HEK293 (cell line): ENCODE results near the gene RIN3.

Source experiments
- CTCF ChIA-PET: fragments of 350-600 bp; formaldehyde crosslinking; extraction: SDS; loops from one replicate; lab custom pipeline; 2021; ENCODE audit warnings: antibody characterized with exemption; lab: Yijun Ruan, JAX
- POLR2A ChIA-PET: fragments of 300-600 bp; formaldehyde crosslinking; extraction: SDS; loops from one replicate; lab custom pipeline; 2020; ENCODE audit warnings: antibody characterized with exemption, inconsistent platforms; lab: Yijun Ruan, JAX
- H3K27ac ChIP-seq: fragments of 200-500 bp; sonication (Bioruptor generic); 2 replicates; pipeline ENCODE4 v1.5.1; 2014; ENCODE audit warnings: low read depth, low read length, control low read depth, inconsistent platforms; ENCODE audit errors: extremely low read depth
- H3K36me3 ChIP-seq, 2 experiments: fragments of 200-500 bp in 1 of 2; sonication (Bioruptor generic) in 1 of 2; 1 replicate in 1 of 2; 2 replicates in 1 of 2; pipeline ENCODE4 v1.5.1; 2014 to 2017; ENCODE audit warnings: inconsistent platforms in 2 of 2, low read length in 2 of 2; ENCODE audit not compliant: control insufficient read depth in 2 of 2, insufficient read depth in 1 of 2
- H3K4me1 ChIP-seq: fragments of 200-500 bp; sonication (Bioruptor generic); 2 replicates; pipeline ENCODE4 v1.5.1; 2014; ENCODE audit warnings: mild to moderate bottlenecking, low read length, inconsistent platforms; ENCODE audit not compliant: control insufficient read depth, insufficient read depth
- H3K4me3 ChIP-seq: 2 replicates; pipeline ENCODE4 v1.5.1; 2011; ENCODE audit warnings: low read depth, mild to moderate bottlenecking, control low read depth, low read length, moderate library complexity
- H3K9me3 ChIP-seq: fragments of 200-500 bp; sonication (Bioruptor generic); 2 replicates; pipeline ENCODE4 v1.5.1; 2014; ENCODE audit warnings: low read depth, low read length, inconsistent platforms; ENCODE audit not compliant: control insufficient read depth, insufficient read depth
- AEBP2 ChIP-seq: fragments of 450-650 bp; formaldehyde crosslinking; IDR thresholded peaks from 2 replicates; pipeline ENCODE4 v1.5.1; 2016; ENCODE audit warnings: missing biosample characterization, missing genetic modification characterization, borderline replicate concordance
- BCL11B ChIP-seq: fragments of 450-650 bp; formaldehyde crosslinking; IDR thresholded peaks from 2 replicates; pipeline ENCODE4 v1.5.1; 2016; ENCODE audit warnings: low read depth, missing biosample characterization, missing genetic modification characterization
- BCL6B ChIP-seq: fragments of 450-650 bp; formaldehyde crosslinking; IDR thresholded peaks from 2 replicates; pipeline ENCODE4 v1.5.1; 2017; ENCODE audit warnings: missing biosample characterization, missing genetic modification characterization
- EGR2 ChIP-seq: fragments of 450-650 bp; formaldehyde crosslinking; IDR thresholded peaks from 2 replicates; pipeline ENCODE4 v1.5.1; 2016; ENCODE audit warnings: low read depth, missing biosample characterization, missing genetic modification characterization
- GLIS2 ChIP-seq: fragments of 450-650 bp; formaldehyde crosslinking; IDR thresholded peaks from 2 replicates; pipeline ENCODE4 v1.5.1; 2016; ENCODE audit warnings: missing biosample characterization, missing genetic modification characterization
- SETDB1 ChIP-seq: IDR thresholded peaks from one replicate; pipeline ENCODE4 v1.6.1; 2017; ENCODE audit warnings: mild to moderate bottlenecking, low read length, moderate library complexity, mixed read lengths; ENCODE audit not compliant: insufficient read length
- SP7 ChIP-seq: fragments of 450-650 bp; formaldehyde crosslinking; IDR thresholded peaks from 2 replicates; pipeline ENCODE4 v1.5.1; 2016; ENCODE audit warnings: missing biosample characterization, missing genetic modification characterization
- ZBTB21 ChIP-seq: fragments of 450-650 bp; formaldehyde crosslinking; IDR thresholded peaks from 2 replicates; pipeline ENCODE4 v1.5.1; 2017; ENCODE audit warnings: missing biosample characterization, missing genetic modification characterization
- ZFP69B ChIP-seq: fragments of 450-650 bp; formaldehyde crosslinking; IDR thresholded peaks from 2 replicates; pipeline ENCODE4 v1.5.1; 2016; ENCODE audit warnings: missing biosample characterization, missing genetic modification characterization
- ZNF146 ChIP-seq: fragments of 450-650 bp; formaldehyde crosslinking; IDR thresholded peaks from 2 replicates; pipeline ENCODE4 v1.5.1; 2016; ENCODE audit warnings: missing biosample characterization, missing genetic modification characterization
- ZNF148 ChIP-seq: fragments of 450-650 bp; formaldehyde crosslinking; IDR thresholded peaks from 2 replicates; pipeline ENCODE4 v1.5.0; 2017; ENCODE audit warnings: missing biosample characterization, missing genetic modification characterization, borderline replicate concordance
- ZNF16 ChIP-seq: fragments of 450-650 bp; formaldehyde crosslinking; IDR thresholded peaks from 2 replicates; pipeline ENCODE4 v1.5.1; 2016; ENCODE audit warnings: low read depth, missing biosample characterization, missing genetic modification characterization
- ZNF24 ChIP-seq: fragments of 450-650 bp; formaldehyde crosslinking; IDR thresholded peaks from 2 replicates; pipeline ENCODE4 v1.5.1; 2016; ENCODE audit warnings: missing biosample characterization, missing genetic modification characterization
- ZNF302 ChIP-seq: fragments of 450-650 bp; formaldehyde crosslinking; IDR thresholded peaks from 2 replicates; pipeline ENCODE4 v1.5.1; 2016; ENCODE audit warnings: missing biosample characterization, missing genetic modification characterization, low read depth
- ZNF341 ChIP-seq: fragments of 450-650 bp; formaldehyde crosslinking; IDR thresholded peaks from 2 replicates; pipeline ENCODE4; 2016; ENCODE audit warnings: low read depth, missing biosample characterization, missing genetic modification characterization
- ZNF398 ChIP-seq: fragments of 450-650 bp; formaldehyde crosslinking; IDR thresholded peaks from 2 replicates; pipeline ENCODE4 v1.5.1; 2017; ENCODE audit warnings: missing biosample characterization, missing genetic modification characterization
- ZNF473 ChIP-seq: fragments of 450-650 bp; formaldehyde crosslinking; IDR thresholded peaks from 2 replicates; pipeline ENCODE4 v1.5.1; 2017; ENCODE audit warnings: missing biosample characterization, missing genetic modification characterization
- ZNF549 ChIP-seq: fragments of 450-650 bp; IDR thresholded peaks from 2 replicates; pipeline ENCODE4 v1.5.1; 2018; ENCODE audit warnings: missing biosample characterization, missing genetic modification characterization, mild to moderate bottlenecking, inconsistent platforms, moderate library complexity
- ZNF558 ChIP-seq: fragments of 450-650 bp; formaldehyde crosslinking; IDR thresholded peaks from 2 replicates; pipeline ENCODE4 v1.5.1; 2016; ENCODE audit warnings: missing biosample characterization, missing genetic modification characterization
- ZNF585B ChIP-seq: fragments of 450-650 bp; formaldehyde crosslinking; IDR thresholded peaks from 2 replicates; pipeline ENCODE4 v1.5.1; 2016; ENCODE audit warnings: missing biosample characterization, missing genetic modification characterization
- ZNF658 ChIP-seq: fragments of 450-650 bp; formaldehyde crosslinking; IDR thresholded peaks from 2 replicates; pipeline ENCODE4; 2016; ENCODE audit warnings: missing biosample characterization, missing genetic modification characterization
- ZNF660 ChIP-seq: fragments of 450-650 bp; IDR thresholded peaks from 2 replicates; pipeline ENCODE4 v1.5.1; 2018; ENCODE audit warnings: missing biosample characterization, mild to moderate bottlenecking, missing genetic modification characterization
- ZNF76 ChIP-seq: fragments of 450-650 bp; formaldehyde crosslinking; IDR thresholded peaks from 2 replicates; pipeline ENCODE4; 2016; ENCODE audit warnings: low read depth, missing biosample characterization, missing genetic modification characterization, borderline replicate concordance

Gene RIN3

GRCh38 chr14:92645841-92646478, 132.4 kb downstream of the RIN3 start:
- H3K27ac ChIP-seq: no peak overlapping the region
- 0 out of 2 replicates have a peak, but pooled peaks have one; percentile 27 for TF ChIP-seq ZFP69B
- TF ChIP-seq SP7 (tag by site-specific recombination): no peak
- TF ChIP-seq BCL11B (tag by site-specific recombination): no peak
- no peak for TF ChIP-seq ZNF24 (tag by site-specific recombination)
- TF ChIP-seq SETDB1: no peak
- TF ChIP-seq, all 188 proteins: peak for 1
- Histone ChIP-seq H3K4me3 (no peak overlapping the region), H3K9me3 (no peaks in the 10 kb centered on the region), H3K4me1 (no peaks in the 10 kb centered on the region), H3K36me3 (no peaks in the 10 kb centered on the region)
- POLR2A ChIA-PET: no interaction called here
- CTCF ChIA-PET: interaction anchor here (0.6 to 0.7 kb wide), 2 partner anchors 518 to 649 kb away, joined by 3 read pairs; no protein-coding TSS in a partner anchor

- Histone ChIP-seq H3K4me3 (no peak overlapping the region), H3K4me1 (no peaks in the 10 kb centered on the region), H3K27ac (no peak overlapping the region), H3K36me3 (no peaks in the 10 kb centered on the region), H3K9me3 (no peaks in the 10 kb centered on the region)
- ChIA-PET POLR2A (no interaction called here), CTCF (interaction anchor here (0.5 to 0.7 kb wide), 4 partner anchors 12 to 555 kb away, joined by 3 to 4 read pairs (median 3); no protein-coding TSS in a partner anchor)
- no peak for TF ChIP-seq ZNF558 (tag by site-specific recombination)
- no peak for TF ChIP-seq ZNF473
- no peak for TF ChIP-seq ZNF585B (tag by site-specific recombination)
- no peak for TF ChIP-seq ZNF341
- no peak for TF ChIP-seq ZNF146 (tag by site-specific recombination)
- no peak for TF ChIP-seq ZNF398 (tag by site-specific recombination)
These were observed 133.6 kb downstream of the RIN3 start for GRCh38 chr14:92646952-92647796.

- Histone ChIP-seq H3K27ac (no peak overlapping the region), H3K4me3 (no peak overlapping the region), H3K4me1 (no peaks in the 10 kb centered on the region), H3K36me3 (no peaks in the 10 kb centered on the region), H3K9me3 (no peaks in the 10 kb centered on the region)
- ChIA-PET CTCF (interaction anchor here (0.6 kb wide), 1 partner anchor 35 kb away, joined by 3 read pairs; no protein-coding TSS in a partner anchor), POLR2A (no interaction called here)
- TF ChIP-seq ZNF660 (tag by site-specific recombination) (no peak), EGR2 (tag by site-specific recombination) (no peak), ZNF549 (tag by site-specific recombination) (no peak), ZNF658 (no peak), AEBP2 (no peak), GLIS2 (tag by site-specific recombination) (no peak), ZNF148 (no peak), ZNF16 (no peak), BCL6B (tag by site-specific recombination) (no peak), ZFP69B (no peak), ZBTB21 (tag by site-specific recombination) (no peak), ZNF302 (tag by site-specific recombination) (no peak), ZNF76 (tag by site-specific recombination) (no peak)
These were observed 134.3 kb downstream of the RIN3 start for GRCh38 chr14:92647797-92648279.
